Muscle of leg (tissue), 11 donors: ENCODE results near the gene BCL2L14. TPM values are rescaled to one million over a fixed set of nuclear protein-coding genes. Genes with fewer than 3 reads are reported as not detected.
"Not testable (repeated sequence)": the region's sequence is repeated elsewhere in the genome, so short reads cannot be mapped to it uniquely, and the experiment has no call there.

ENCODE experiments used
- DNase-seq: peaks from one replicate; pipeline ENCODE4 v3.0.0; 2013
- H3K27ac ChIP-seq: one replicate; pipeline ENCODE4 v1.5.1; 2013; ENCODE audit warnings: mild to moderate bottlenecking, low read length, control low read depth
- H3K27me3 ChIP-seq: one replicate; pipeline ENCODE4 v1.6.1; 2013; ENCODE audit warnings: low read length; ENCODE audit not compliant: control insufficient read depth, insufficient read depth
- H3K36me3 ChIP-seq: one replicate; pipeline ENCODE4 v1.6.1; 2013; ENCODE audit warnings: low read length; ENCODE audit not compliant: control insufficient read depth, insufficient read depth
- H3K4me1 ChIP-seq: one replicate; pipeline ENCODE4 v1.6.1; 2013; ENCODE audit warnings: low read length; ENCODE audit not compliant: control insufficient read depth, insufficient read depth
- H3K4me3 ChIP-seq: one replicate; pipeline ENCODE4 v1.5.1; 2013; ENCODE audit warnings: low read length, control low read depth
- H3K9me3 ChIP-seq: replicated peaks from 2 replicates; pipeline ENCODE4 v1.6.1; 2013; ENCODE audit warnings: low read depth, low read length; ENCODE audit not compliant: control insufficient read depth
- WGBS: methylation state at CpG from one replicate; pipeline ENCODE4 v1.1.5; 2013; ENCODE audit warnings: missing lambda C conversion rate; ENCODE audit not compliant: insufficient coverage; 5-methylcytosine and 5-hydroxymethylcytosine counted together
- polyA plus RNA-seq, 8 donors: library from polyadenylated mRNA; unstranded; fragments of 120-200 nt; gene quantifications; one replicate each; pipeline versions ENCODE4 v1.2.1 to v1.2.3, GENCODE V29; 2013; ENCODE audit warnings: inconsistent platforms in 1 of 8, low replicate concordance in 1 of 8; ENCODE audit not compliant: insufficient read length in 8 of 8, insufficient read depth in 1 of 8
- total RNA-seq: library from RNA; stranded (reverse); fragments of 120-200 nt; gene quantifications from one replicate; pipeline ENCODE4 v1.2.4, GENCODE V29; 2013

Gene BCL2L14
- total and polyA plus RNA-seq, 9 donors: 0.15 to 0.83 (median 0.28) TPM; not detected in 3

DNA sequence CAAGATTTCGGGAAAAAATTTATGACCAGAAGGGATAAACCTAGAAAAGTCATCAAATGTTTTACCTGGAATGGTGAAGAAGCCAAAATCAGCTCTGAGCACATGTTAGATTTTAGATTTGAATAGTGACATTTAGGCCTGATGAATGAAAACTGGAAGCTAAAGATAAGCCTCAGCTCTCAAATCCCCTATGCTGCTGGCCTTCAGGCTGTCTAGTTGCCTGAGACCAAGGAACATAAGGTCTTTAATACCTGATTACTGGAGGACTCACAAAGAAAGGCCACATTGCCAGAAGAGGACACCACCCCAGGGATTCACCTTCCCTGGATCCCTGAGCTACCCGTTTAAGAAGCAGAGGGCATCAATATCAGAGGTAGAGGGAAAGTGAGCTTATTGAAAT, 56.6 kb downstream of the BCL2L14 start:
- Histone ChIP-seq H3K4me1 (no peaks in the 10 kb centered on the region), H3K36me3 (peaks cover 26% of the 10 kb centered on the region), H3K27me3 (no peaks in the 10 kb centered on the region), H3K27ac (no peak overlapping the region), H3K9me3 (no peaks in the 10 kb centered on the region), H3K4me3 (no peak overlapping the region)
- DNase-seq: no peak
- no CpG with 5 or more reads among the region's 2 CpGs for WGBS

DNA sequence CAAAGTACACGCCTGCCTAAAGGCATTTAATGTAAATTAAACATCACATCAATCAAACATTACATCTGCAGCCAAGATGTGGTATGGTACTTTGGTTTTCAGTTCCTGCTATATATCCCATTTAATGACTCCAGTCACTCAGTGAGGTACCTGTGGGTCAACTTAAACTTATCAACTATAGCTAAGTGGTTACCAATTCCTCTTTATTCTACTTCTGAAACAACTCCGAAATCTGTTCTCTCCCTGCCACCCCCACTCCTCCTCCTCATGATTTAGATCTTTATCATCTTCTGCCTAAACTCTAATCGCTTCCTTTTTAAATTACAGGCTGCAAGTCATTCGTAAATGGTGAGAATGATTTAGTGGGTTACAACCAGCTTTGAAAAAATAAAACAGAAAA, 57.9 kb downstream of the BCL2L14 start:
- no peak for DNase-seq
- Histone ChIP-seq H3K4me3 (no peak overlapping the region), H3K27me3 (no peaks in the 10 kb centered on the region), H3K27ac (no peak overlapping the region), H3K36me3 (peaks cover 26% of the 10 kb centered on the region), H3K9me3 (no peaks in the 10 kb centered on the region), H3K4me1 (no peaks in the 10 kb centered on the region)
- no CpG with 5 or more reads among the region's 4 CpGs for WGBS

GRCh38 chr12:12133259-12133658, 62.5 kb downstream of the BCL2L14 start:
- Histone ChIP-seq H3K27me3 (no peaks in the 10 kb centered on the region), H3K36me3 (peaks cover 11% of the 10 kb centered on the region), H3K4me3 (no peak overlapping the region), H3K9me3 (no peaks in the 10 kb centered on the region), H3K4me1 (no peaks in the 10 kb centered on the region), H3K27ac (no peak overlapping the region)
- DNase-seq: no peak
- 67% methylated on average over 1 of the region's 3 CpGs for WGBS

DNA sequence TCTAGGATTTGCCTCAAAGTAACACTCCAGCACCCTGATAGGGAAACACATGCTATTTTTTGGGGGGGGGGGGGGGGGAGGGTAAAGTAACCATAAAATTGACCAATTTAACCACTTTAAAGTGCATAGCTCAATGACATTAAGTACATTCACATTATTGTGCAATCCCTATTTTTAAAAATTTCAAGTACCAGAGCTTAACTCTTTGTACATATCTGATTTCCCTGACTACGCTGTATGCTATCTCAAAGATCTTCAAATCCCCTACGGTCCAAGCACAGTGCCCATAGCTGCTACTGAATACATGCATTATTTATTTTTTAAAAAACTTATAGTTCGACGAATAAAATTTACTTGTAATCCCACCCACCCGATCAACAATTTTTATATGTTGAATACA, 63.0 kb downstream of the BCL2L14 start:
- no peaks in the 10 kb centered on the region for H3K4me1 ChIP-seq
- peaks cover 13% of the 10 kb centered on the region for H3K36me3 ChIP-seq
- H3K27me3 ChIP-seq: no peaks in the 10 kb centered on the region
- no peak overlapping the region for H3K27ac ChIP-seq
- H3K4me3 ChIP-seq: no peak overlapping the region
- no peak for DNase-seq
- WGBS: 100% methylated on average over 1 of the region's 5 CpGs
- no peaks in the 10 kb centered on the region for H3K9me3 ChIP-seq

DNA sequence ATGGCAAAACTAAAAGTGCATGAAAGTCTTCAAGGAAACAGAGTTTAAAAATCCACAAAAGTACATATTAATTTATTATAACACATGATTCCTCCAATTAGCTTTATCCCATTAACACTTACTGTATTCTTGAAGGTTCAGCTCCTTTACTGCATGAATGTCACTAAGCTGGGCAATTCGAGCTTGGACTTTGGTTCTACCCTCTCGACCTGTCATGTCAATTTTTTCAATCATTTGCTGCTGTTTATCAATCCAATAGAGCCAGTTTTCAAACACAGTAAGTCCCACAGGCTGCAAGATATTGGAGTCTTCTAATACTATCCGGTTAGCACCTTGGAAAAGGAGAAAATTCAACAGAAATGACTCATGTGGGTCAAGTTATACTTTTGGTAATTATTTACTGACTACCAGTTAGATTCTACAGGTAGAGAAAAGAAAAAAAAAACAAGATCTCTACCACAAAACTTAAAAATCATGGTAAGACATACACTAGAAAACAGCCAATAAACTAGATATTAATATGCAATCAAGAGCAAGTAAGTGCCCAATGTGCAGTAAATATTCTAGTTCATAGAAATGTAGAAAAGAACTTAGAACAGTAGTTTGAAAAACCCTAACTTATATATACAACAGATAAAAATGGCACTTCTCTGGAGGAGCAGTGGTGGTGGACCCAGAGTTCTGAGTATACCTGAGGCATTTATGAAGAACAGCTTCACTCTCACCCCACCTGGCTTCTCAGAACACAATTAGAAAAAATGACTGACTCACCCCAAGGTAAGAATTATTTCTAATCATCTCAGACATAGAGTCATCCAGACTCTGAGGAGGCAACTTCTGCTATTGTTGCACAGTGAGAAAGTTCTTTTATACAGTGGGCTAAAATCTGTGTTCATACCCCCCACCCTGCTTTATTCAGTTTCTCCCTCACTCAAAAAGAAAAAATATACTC, 67.7 kb downstream of the BCL2L14 start:
- no peak overlapping the region for H3K4me3 ChIP-seq
- no peaks in the 10 kb centered on the region for H3K9me3 ChIP-seq
- WGBS: 100% methylated on average over 2 of the region's 3 CpGs
- H3K27ac ChIP-seq: no peak overlapping the region
- DNase-seq: no peak
- no peaks in the 10 kb centered on the region for H3K27me3 ChIP-seq
- peaks cover 9% of the 10 kb centered on the region for H3K36me3 ChIP-seq
- no peaks in the 10 kb centered on the region for H3K4me1 ChIP-seq

DNA sequence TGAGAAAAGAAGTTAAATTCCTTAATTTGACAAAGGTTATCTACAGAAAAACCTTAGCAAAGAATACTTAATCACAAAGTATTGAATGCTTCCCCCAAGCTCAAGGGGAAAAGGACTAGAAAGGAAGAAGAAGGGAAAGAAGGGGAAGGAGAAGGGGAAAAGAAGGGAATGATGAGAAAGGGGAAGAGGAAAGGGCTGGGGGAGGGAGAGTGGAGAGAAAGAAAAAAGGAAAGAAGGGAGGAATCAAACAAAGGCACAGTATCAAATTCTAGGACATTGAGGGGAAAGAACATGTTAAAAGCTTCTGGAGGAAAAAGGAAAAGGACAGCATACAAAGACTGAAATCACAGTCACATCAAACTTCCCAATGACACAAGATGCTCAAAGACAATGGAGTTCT, 70.3 kb downstream of the BCL2L14 start:
- no peaks in the 10 kb centered on the region for H3K4me1 ChIP-seq
- no peak for DNase-seq
- H3K27ac ChIP-seq: no peak overlapping the region
- no peaks in the 10 kb centered on the region for H3K27me3 ChIP-seq
- H3K4me3 ChIP-seq: no peak overlapping the region
- no peaks in the 10 kb centered on the region for H3K9me3 ChIP-seq
- peaks cover 8% of the 10 kb centered on the region for H3K36me3 ChIP-seq

GRCh38 chr12:12144531-12144930, 73.8 kb downstream of the BCL2L14 start:
- H3K4me1 ChIP-seq, H3K9me3 ChIP-seq, H3K4me3 ChIP-seq, DNase-seq, H3K27me3 ChIP-seq, H3K27ac ChIP-seq: not testable (repeated sequence)
- WGBS: no CpG with 5 or more reads among the region's 1 CpG
- H3K36me3 ChIP-seq: peaks cover 19% of the 10 kb centered on the region

DNA sequence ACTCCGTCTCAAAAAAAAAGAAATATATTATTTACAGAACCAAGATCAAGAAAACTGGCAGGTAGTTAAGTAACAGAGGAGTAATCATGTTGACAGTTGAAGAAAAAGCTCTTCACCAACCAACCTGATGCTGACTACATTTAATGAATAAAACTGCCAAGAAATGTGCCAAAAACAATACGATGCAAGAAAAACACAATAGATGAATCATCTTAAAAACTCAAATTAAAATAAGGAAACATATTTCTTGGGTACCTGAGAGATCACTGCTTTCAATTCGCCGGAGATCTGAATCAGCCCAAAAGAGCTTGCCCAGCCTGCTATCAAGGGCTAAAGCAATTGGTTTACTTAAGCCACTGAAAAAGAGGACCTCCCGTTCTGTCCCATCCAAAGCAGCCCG, 76.4 kb downstream of the BCL2L14 start:
- peaks cover 26% of the 10 kb centered on the region for H3K36me3 ChIP-seq
- DNase-seq: no peak
- no peaks in the 10 kb centered on the region for H3K27me3 ChIP-seq
- H3K9me3 ChIP-seq: no peaks in the 10 kb centered on the region
- no peak overlapping the region for H3K4me3 ChIP-seq
- H3K4me1 ChIP-seq: no peaks in the 10 kb centered on the region
- no peak overlapping the region for H3K27ac ChIP-seq
- 100% methylated on average over 2 of the region's 6 CpGs for WGBS

Other genes starting within 250 kb of the BCL2L14 start
- gene LRP6, start 196.1 kb downstream of the BCL2L14 start, total RNA-seq: 43.4 TPM
- gene LRP6, start 196.1 kb downstream of the BCL2L14 start, polyA plus RNA-seq: 10 to 100 TPM; 18.8 to 39.9 (median 35.4) TPM